GM10266 (cell line): Measurements from ENCODE around the gene ZNF557.
"Not testable (repeated sequence)": the region's sequence is repeated elsewhere in the genome, so short reads cannot be mapped to it uniquely, and the experiment has no call there.

Source experiments
- DNase-seq: peaks from one replicate; pipeline ENCODE4 v3.0.0; 2012; ENCODE audit errors: extremely low spot score
- TF ChIP-seq, protein P1 (sequence below): IDR thresholded peaks from 2 replicates; pipeline ENCODE4 v1.5.1; 2012; ENCODE audit warnings: mild to moderate bottlenecking, low read depth; ENCODE audit not compliant: control insufficient read depth, insufficient read depth; ENCODE audit errors: missing control alignments

ZNF557 gene

DNA sequence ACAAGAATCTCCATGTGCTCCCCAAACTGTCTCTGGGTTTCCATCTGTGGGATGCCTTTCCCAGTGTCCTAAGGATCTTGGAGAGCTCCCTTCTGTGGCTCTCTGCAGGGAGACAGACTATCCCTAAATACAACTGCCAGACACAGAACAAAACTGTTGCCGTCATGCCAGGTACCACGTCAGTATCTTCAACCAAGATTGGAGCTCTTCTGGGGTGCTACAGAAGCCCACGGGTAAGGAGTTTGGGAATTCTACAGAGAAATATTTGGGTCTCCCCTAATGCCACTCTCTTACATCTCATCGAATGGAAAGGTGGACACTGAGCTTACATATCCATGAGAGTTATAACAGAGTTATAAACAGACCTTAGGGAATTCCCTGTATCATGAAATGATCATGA is 6.2 kb upstream of the ZNF557 start:
- no peak for DNase-seq
- TF ChIP-seq, protein P1, sequence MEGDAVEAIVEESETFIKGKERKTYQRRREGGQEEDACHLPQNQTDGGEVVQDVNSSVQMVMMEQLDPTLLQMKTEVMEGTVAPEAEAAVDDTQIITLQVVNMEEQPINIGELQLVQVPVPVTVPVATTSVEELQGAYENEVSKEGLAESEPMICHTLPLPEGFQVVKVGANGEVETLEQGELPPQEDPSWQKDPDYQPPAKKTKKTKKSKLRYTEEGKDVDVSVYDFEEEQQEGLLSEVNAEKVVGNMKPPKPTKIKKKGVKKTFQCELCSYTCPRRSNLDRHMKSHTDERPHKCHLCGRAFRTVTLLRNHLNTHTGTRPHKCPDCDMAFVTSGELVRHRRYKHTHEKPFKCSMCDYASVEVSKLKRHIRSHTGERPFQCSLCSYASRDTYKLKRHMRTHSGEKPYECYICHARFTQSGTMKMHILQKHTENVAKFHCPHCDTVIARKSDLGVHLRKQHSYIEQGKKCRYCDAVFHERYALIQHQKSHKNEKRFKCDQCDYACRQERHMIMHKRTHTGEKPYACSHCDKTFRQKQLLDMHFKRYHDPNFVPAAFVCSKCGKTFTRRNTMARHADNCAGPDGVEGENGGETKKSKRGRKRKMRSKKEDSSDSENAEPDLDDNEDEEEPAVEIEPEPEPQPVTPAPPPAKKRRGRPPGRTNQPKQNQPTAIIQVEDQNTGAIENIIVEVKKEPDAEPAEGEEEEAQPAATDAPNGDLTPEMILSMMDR = no peak

DNA sequence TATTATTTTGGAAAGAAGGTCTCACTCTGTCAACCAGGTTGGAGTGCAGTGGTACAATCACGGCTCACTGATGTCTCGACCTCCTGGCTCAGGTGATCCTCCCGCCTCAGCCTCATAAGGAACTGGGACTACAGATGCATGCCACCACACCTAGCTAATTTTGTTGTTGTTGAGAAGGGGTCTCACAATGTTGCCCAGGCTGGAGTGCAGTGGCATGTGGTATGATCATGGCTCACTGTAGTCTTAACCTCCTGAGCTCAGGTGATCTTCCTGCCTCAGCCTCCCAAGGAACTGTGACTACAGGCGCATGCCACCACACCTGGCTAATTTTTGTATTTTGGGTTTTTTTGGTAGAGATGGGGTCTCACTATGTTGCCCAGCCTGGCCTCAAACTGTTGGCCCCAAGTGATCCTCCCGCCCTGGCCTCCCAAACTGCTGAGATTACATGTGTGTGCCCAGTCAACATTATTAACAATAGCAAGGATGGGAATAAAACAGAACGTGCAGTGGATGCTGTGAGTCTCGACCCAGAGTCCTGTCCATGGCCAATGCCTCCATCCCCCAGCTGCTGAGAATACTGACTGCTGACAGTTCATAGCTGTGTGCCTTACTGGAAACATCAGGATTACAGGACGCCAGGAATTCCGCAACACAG is 5.6 kb upstream of the ZNF557 start:
- TF ChIP-seq, protein P1 = no peak
- no peak for DNase-seq

DNA sequence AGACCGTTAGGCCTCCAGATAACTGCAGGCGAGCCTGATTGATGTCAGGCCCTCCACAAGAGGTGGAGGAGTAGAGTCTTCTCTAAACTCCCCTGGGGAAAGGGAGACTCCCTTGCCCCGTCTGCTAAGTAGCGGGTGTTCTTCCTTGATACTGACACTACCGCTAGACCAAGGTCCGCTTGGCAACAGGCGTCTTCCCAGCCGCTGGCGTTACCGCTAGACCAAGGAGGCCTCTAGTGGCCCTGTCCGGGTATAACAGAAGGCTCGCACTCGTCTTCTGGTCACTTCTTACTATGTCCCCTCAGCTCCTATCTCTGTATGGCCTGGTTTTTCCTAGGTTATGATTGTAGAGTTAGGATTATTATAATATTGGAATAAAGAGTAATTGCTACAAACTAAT is 2.4 kb upstream of the ZNF557 start:
- DNase-seq = not testable (repeated sequence)

DNA sequence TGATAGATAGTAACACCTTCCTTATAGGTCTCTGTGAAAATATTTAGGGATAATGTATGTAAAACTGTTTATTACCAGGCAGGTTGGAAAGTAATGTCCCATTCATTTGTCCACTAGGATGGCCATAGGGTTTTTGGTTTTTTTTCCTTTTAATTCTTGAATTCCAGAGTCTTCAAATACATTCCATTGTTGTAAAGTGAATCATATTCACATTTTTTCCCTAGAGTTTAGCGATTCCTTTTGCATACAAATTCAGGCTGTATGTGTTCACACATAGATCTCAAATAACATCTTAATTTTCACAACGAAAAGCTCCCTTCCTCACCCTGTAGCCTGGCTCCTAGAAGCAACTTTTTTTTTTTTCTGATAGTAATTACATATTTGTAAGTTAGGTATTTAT is 1.8 kb upstream of the ZNF557 start:
- TF ChIP-seq, protein P1 = no peak
- DNase-seq = no peak

DNA sequence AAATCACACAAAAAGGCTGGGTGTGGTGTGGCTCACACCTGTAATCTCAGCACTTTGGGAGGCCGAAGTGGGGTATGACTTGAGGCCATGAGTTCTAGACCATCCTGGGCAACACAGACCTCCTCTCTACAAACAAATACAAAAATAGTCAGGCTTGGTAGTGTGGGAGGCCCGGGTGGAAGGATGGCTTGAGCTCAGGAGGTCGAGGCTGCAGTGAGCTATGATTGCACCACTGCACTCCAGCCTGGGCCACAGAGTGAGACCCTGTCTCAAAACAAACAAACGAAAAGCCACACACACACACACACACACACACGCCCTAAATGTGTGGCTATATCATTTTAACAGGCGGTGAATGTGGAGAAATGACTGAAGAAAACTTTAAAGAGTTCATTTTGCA is 904 bp upstream of the ZNF557 start:
- TF ChIP-seq, protein P1 = no peak
- DNase-seq = no peak

DNA sequence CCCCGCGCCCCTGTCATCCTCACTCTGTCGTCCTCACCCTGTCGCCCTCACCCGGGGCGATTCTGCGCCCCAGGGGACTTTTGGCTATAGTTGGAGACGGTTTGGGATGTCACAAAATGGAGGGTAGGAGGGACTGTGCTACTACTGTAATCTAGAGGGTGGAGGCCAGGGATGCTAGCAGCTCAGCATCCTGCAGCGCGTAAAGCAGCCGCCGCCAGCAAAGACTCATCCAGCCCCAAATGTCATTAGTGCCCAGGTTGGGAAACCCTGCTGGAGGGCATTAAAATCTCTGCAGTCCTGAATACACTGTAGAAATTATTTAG is 362 bp downstream of the ZNF557 start:
- DNase-seq = no peak
- TF ChIP-seq, protein P1 = no peak

DNA sequence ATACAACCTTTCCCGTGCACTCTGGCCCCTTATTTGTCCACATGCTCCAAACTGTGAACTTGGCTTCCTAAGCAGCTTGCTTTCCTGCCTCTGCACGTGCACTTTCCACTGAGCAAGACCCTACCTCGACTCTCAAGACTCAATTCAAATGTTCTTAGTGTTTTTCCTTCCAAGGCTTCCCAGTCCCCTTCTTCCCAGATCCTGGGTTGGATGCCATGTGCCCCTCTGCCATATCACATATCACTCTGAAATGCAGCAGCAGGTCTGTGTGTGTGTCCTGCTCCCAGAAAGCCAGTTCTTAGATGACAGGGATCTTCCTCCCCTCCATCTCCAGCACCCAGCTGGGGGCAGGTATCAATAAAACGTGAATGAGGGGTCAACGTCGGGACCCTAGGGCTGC is 3.0 kb downstream of the ZNF557 start:
- TF ChIP-seq, protein P1 = no peak
- no peak for DNase-seq

DNA sequence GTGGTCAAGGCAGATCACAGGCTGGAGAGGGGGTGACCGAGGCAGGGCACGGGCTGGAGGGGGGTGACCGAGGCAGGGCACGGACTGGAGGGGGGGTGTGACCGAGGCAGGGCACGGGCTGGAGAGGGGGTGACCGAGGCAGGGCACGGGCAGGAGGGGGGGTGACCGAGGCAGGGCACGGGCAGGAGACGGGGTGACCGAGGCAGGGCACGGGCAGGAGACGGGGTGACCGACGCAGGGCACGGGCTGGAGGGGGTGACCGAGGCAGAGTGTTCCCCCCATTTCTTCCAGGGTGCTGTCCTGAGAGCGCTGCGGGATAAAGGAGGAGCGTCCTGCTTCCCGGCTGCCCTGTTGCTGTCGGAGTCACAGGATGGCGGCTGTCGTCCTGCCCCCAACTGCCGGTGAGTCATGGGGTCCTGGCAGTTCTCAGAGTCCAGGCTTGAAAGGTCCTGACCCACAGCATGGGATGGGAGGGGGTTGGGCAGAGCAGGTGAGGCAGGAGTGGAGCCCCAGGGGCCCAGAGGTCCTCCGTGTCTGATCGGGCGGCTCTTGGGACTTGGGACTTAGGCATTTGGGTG is 5.3 kb downstream of the ZNF557 start:
- no peak for DNase-seq
- TF ChIP-seq, protein P1 = no peak
